MG63 (cell line): Measurements from ENCODE around the gene LIN9. TPM values are rescaled to one million over a fixed set of nuclear protein-coding genes. Genes with fewer than 3 reads are reported as not detected.
A peak's percentile ranks its signal among the peaks of the same experiment; 100 is the strongest.
"Not testable (repeated sequence)": the region's sequence is repeated elsewhere in the genome, so short reads cannot be mapped to it uniquely, and the experiment has no call there.

ENCODE experiments used
- DNase-seq: peaks from one replicate; pipeline ENCODE4 v3.0.0-alpha.2; 2020
- H3K27me3 ChIP-seq: fragments of 250-450 bp; sonication (Bioruptor Pico); 2 replicates; pipeline ENCODE4 v1.5.1; 2020; ENCODE audit warnings: mild to moderate bottlenecking, moderate library complexity
- H3K36me3 ChIP-seq: fragments of 250-450 bp; sonication (Bioruptor Pico); 2 replicates; pipeline ENCODE4 v1.5.1; 2020; ENCODE audit warnings: mild to moderate bottlenecking, moderate library complexity
- H3K4me3 ChIP-seq: fragments of 250-450 bp; sonication (Bioruptor Pico); 2 replicates; pipeline ENCODE4 v1.5.1; 2020; ENCODE audit warnings: mild to moderate bottlenecking, moderate library complexity
- H3K9me3 ChIP-seq: fragments of 250-450 bp; sonication (Bioruptor Pico); 2 replicates; pipeline ENCODE4 v1.5.1; 2020; ENCODE audit warnings: mild to moderate bottlenecking, moderate library complexity
- total RNA-seq: library from RNA; depleted of rRNA; stranded (reverse); fragments of >200 nt; shearing (Covaris generic); gene quantifications from 2 replicates; pipeline ENCODE4 v1.2.3, GENCODE V29; 2014; ENCODE audit warnings: low replicate concordance

The LIN9 gene
- total RNA-seq, 1 experiment from 2014 or later, result 12.3 TPM

- Histone ChIP-seq H3K27me3 (no peaks in the 10 kb centered on the region), H3K9me3 (no peaks in the 10 kb centered on the region), H3K4me3 (no peak overlapping the region), H3K36me3 (no peaks in the 10 kb centered on the region)
- DNase-seq, result no peak
Measured at GRCh38 chr1:226210571-226211176, 98.3 kb downstream of the LIN9 start.

- H3K27me3 ChIP-seq, result no peaks in the 10 kb centered on the region
- no peak for DNase-seq
- H3K9me3 ChIP-seq, result no peaks in the 10 kb centered on the region
- no peak overlapping the region for H3K4me3 ChIP-seq
- no peaks in the 10 kb centered on the region for H3K36me3 ChIP-seq
Measured at GRCh38 chr1:226209307-226210059, 99.5 kb downstream of the LIN9 start.

DNA sequence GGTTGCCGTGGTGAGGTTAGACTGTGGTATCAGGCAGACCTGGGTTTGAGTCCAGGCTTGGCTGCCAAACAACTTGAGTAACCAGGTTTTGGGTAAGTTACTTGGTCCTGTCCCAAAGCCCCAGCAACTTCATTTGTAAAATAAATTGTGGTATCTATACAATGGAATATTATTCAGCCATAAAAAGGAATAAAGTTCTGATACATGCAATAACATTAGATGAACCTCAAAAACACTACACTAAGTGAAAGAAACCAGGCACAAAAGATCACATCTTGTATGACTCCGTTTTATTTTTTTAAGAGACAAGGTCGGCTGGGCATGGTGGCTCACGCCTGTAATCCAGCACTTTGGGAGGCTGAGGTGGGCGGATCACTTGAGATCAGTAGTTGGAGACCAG lies 101.9 kb downstream of the LIN9 start:
- no peak for DNase-seq
- no peaks in the 10 kb centered on the region for H3K9me3 ChIP-seq

GRCh38 chr1:226204198-226204597 lies 104.8 kb downstream of the LIN9 start:
- Histone ChIP-seq H3K9me3 (no peaks in the 10 kb centered on the region), H3K36me3 (no peaks in the 10 kb centered on the region), H3K4me3 (no peak overlapping the region), H3K27me3 (peaks cover 3% of the 10 kb centered on the region; the same call in 1 of the 2 replicates)
- DNase-seq, result no peak

More for the DNA sequence above, 101.9 kb downstream of the LIN9 start:
- H3K27me3 ChIP-seq, result no peaks in the 10 kb centered on the region
- no peaks in the 10 kb centered on the region for H3K36me3 ChIP-seq
- H3K4me3 ChIP-seq, result no peak overlapping the region

DNA sequence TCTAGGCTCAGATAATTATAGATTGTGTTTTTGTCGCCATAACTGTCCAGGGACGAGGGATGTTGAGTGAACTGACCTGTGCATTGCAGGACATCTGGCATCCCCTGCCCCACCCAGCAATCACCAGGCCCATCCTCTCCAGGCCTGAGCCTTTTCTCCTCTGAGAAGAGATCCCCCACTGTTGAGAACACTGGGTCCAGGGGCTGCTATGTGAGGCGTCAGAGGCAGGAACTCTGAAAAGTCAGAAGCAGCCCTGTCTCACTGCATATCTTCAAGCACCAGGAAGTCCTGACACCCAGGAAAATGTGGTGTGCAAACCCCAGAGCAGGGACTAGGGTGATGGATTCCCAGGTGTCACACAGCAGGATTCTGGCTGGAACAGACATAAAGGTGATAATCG lies 105.3 kb downstream of the LIN9 start:
- no peaks in the 10 kb centered on the region for H3K36me3 ChIP-seq
- no peak for DNase-seq
- no peaks in the 10 kb centered on the region for H3K9me3 ChIP-seq
- H3K4me3 ChIP-seq, result no peak overlapping the region
- H3K27me3 ChIP-seq, result peaks cover 3% of the 10 kb centered on the region; the same call in 1 of the 2 replicates

GRCh38 chr1:226203240-226203639 lies 105.7 kb downstream of the LIN9 start:
- Histone ChIP-seq H3K27me3 (peaks cover 3% of the 10 kb centered on the region; the same call in 1 of the 2 replicates), H3K36me3 (no peaks in the 10 kb centered on the region)
- DNase-seq, result no peak

GRCh38 chr1:226202666-226203065 lies 106.3 kb downstream of the LIN9 start:
- H3K9me3 ChIP-seq, DNase-seq, H3K36me3 ChIP-seq, H3K4me3 ChIP-seq, H3K27me3 ChIP-seq: not testable (repeated sequence)

More at GRCh38 chr1:226203240-226203639, 105.7 kb downstream of the LIN9 start:
- no peaks in the 10 kb centered on the region for H3K9me3 ChIP-seq
- H3K4me3 ChIP-seq, result no peak overlapping the region

DNA sequence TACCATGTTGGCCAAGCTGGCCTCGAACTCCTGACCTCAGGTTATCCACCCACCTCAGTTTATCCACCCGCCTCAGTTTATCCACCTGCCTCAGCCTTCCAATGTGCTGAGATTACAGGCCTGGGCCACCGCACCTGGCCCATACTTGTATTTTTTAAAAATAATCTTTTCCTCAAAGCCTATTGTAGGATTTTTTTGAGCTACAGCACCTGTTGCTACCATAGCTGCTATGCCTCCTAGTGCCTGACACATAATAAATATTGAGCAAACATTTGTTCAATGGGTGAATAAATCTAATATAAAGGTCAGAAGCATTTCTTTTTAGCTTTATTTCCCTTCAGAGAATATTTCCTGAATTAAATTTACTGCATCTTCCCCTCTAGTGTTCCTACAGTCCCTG lies 106.7 kb downstream of the LIN9 start:
- peaks cover 3% of the 10 kb centered on the region; the same call in 1 of the 2 replicates for H3K27me3 ChIP-seq
- H3K36me3 ChIP-seq, result no peaks in the 10 kb centered on the region
- H3K4me3 ChIP-seq, result no peak overlapping the region
- no peaks in the 10 kb centered on the region for H3K9me3 ChIP-seq
- DNase-seq, result no peak

GRCh38 chr1:226201029-226201593 lies 107.9 kb downstream of the LIN9 start:
- Histone ChIP-seq H3K4me3 (no peak overlapping the region), H3K27me3 (peaks cover 3% of the 10 kb centered on the region; the same call in 1 of the 2 replicates), H3K9me3 (no peaks in the 10 kb centered on the region), H3K36me3 (no peaks in the 10 kb centered on the region)
- DNase-seq, result peak; percentile 13

- Histone ChIP-seq H3K4me3 (no peak overlapping the region), H3K9me3 (no peaks in the 10 kb centered on the region), H3K27me3 (peaks cover 3% of the 10 kb centered on the region; the same call in 1 of the 2 replicates), H3K36me3 (no peaks in the 10 kb centered on the region)
- DNase-seq, result no peak
Measured at GRCh38 chr1:226199971-226200370, 109.0 kb downstream of the LIN9 start.

DNA sequence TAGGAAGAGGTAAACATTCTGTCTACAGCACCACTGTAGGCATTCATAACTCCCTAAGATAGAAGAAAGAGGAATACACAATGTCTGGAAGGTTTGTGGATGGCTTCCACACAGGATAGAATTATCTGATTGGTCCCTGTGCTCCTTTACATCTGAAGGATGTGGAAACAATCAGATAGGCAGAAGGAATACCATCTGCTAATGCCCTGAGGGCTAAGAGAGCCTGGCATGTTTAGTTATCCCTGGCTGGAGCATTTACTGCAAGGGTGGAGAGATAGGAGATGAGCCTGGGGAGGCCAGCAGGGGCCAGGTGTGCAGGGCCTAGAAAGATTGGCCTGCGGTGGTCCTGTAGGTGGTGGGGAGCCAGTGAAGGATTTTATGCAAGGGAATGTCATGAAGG lies 113.8 kb downstream of the LIN9 start:
- DNase-seq, result no peak

GRCh38 chr1:226187380-226187779 lies 121.6 kb downstream of the LIN9 start:
- peak overlapping the region; percentile 97 for H3K4me3 ChIP-seq

More for the DNA sequence above, 113.8 kb downstream of the LIN9 start:
- Histone ChIP-seq H3K9me3 (no peaks in the 10 kb centered on the region), H3K4me3 (no peak overlapping the region), H3K36me3 (no peaks in the 10 kb centered on the region), H3K27me3 (no peaks in the 10 kb centered on the region)

GRCh38 chr1:226187019-226187322 lies 122.0 kb downstream of the LIN9 start:
- peaks cover 25% of the 10 kb centered on the region for H3K36me3 ChIP-seq
- DNase-seq, result no peak
- H3K4me3 ChIP-seq, result peak overlapping the region; percentile 97
- no peaks in the 10 kb centered on the region for H3K27me3 ChIP-seq
- peaks cover 4% of the 10 kb centered on the region; the same call in 1 of the 2 replicates for H3K9me3 ChIP-seq

More at GRCh38 chr1:226187380-226187779, 121.6 kb downstream of the LIN9 start:
- Histone ChIP-seq H3K9me3 (peaks cover 4% of the 10 kb centered on the region; the same call in 1 of the 2 replicates), H3K36me3 (peaks cover 21% of the 10 kb centered on the region), H3K27me3 (no peaks in the 10 kb centered on the region)
- DNase-seq, result no peak

DNA sequence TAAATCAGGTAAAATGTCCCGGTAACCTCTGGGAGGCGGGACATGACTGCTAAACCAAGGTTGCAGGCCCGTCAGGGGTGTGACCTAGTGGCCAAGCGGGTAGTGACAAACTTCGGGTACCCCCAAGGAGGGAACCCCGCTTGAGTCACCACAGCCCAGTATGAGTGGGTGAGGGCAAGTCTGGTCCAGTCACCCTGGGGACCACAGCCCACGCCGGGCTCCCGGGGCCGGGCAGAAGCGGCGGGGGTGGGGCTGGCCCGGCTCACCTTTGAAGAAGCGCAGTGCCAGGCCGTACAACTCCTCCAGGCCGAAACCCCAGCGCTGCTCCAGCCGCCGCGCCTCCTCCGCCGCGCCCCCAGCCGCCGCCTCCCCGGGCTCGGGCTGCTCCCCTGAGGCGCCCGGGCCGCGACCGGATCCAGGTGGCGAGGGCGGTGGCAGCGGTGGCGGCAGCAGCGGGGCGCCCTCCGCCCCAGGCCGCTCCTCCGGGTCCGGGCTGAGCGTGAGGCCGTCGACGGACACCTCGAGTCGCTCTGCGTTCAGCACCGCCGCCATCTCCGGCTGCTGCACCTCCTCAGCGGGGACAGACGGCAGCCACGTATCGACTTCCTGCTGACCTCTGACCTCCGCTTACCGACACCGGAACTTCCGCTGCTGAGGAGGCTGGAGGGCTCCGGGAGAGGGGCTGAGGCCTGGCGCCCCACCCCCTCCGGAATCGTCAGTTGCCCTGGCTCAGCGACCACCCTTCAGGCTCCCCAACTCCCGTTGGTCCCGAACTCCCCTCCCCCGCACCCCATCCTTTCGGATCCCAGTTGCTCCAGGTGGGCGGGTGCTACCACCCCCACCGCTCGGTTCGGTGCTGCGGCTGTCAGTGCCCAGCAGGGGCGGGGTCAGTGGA lies 122.6 kb downstream of the LIN9 start, which contains the start of gene ACBD3:
ACBD3 (minus strand) TSS at position 618 of the 895 bp plus-strand sequence; CDS start at position 552, 66 bp downstream.
- H3K27me3 ChIP-seq, result no peaks in the 10 kb centered on the region
- peaks cover 4% of the 10 kb centered on the region; the same call in 1 of the 2 replicates for H3K9me3 ChIP-seq
- peaks cover 31% of the 10 kb centered on the region for H3K36me3 ChIP-seq
- H3K4me3 ChIP-seq, result peak within 1 kb of the TSS; percentile 97
- peak; percentile 94 for DNase-seq

DNA sequence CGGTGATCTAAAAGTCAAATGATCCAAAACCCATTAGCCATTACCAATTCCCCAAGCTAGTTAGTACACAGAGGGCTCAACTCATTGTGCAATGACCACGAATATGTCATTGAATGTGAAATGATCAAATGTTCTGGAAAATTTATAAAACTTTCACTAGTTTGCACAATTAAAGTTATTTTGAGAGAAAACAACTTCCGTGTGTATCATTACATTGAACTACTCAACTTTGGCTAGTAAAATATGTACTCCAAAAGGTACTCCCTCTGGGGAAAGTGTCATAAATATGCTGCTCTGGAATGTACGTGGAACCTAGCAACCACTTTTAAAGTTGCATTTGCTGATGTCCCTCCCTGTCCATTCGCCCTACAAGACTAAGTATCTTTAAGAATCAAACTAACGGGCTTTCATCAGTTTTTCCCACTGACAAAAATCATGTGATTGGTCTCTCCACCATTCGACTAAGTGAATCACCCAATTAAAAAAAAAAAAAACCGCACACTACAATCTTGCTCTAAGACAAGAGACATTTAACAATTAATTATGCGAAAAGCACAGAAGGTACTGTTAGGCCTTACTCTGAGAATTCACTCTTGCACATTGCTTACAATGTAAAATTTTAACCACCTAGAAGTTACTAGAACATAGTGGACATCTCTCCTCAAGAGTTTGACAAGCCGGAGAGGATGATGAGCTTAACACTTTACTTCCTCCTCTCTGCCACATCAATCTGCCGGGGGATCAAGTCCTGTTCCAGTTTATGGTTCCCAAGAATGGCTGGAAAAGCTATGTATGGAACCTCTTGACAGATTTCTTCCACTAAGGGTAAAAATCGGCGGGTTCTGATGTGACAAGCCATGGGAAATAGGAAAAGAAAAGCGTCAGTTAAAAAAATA lies 123.6 kb downstream of the LIN9 start:
- Histone ChIP-seq H3K9me3 (peaks cover 4% of the 10 kb centered on the region; the same call in 1 of the 2 replicates), H3K36me3 (peaks cover 39% of the 10 kb centered on the region), H3K27me3 (no peaks in the 10 kb centered on the region), H3K4me3 (peak overlapping the region; percentile 97)
- DNase-seq, result no peak
